HCT116 (cell line): ENCODE results near the gene GSN. TPM values are rescaled to one million over a fixed set of nuclear protein-coding genes. Genes with fewer than 3 reads are reported as not detected.

Experiments
- ATAC-seq: fragments of 200-7000 bp; cut with Tn5 transposase; 2 replicates; pipeline ENCODE4 v1.9.1; 2020; ENCODE audit warnings: mild to moderate bottlenecking, moderate library complexity
- BruUV-seq: library from RNA; stranded (reverse); fragments of 400-500 nt; replicated peaks from 2 replicates; lab custom pipeline; 2021; lab: Mats Ljungman, UMichigan
- CTCF ChIA-PET: fragments of 300-600 bp; sonication (Branson Sonifier 250); formaldehyde crosslinking; loops from one replicate; lab custom pipeline; 2021; ENCODE audit warnings: antibody characterized with exemption; lab: Charles Lee
- POLR2A ChIA-PET: fragments of 300-600, 350-600 bp; sonication (Branson Sonifier 250); formaldehyde crosslinking; loops from one replicate; lab custom pipeline; 2021; ENCODE audit warnings: antibody characterized with exemption; lab: Charles Lee
- RAD21 ChIA-PET, 2 experiments: fragments of 300-600 bp; sonication (Branson Sonifier 250); formaldehyde crosslinking; loops; one replicate each; lab custom pipeline; 2023; ENCODE audit warnings: low total read pairs in 2 of 2; ENCODE audit not compliant: uncharacterized antibody in 2 of 2, unreplicated experiment in 2 of 2, low non-redundant PET in 1 of 2; lab: Charles Lee
- DNase-seq: peaks from one replicate; pipeline ENCODE4 v3.0.0-alpha.2; 2010; ENCODE audit warnings: low read depth, low spot score
- H2AFZ ChIP-seq: fragments of 200-600 bp; shearing (Covaris generic), sonication (generic); 2 replicates; pipeline ENCODE4 v1.6.1; 2017; ENCODE audit warnings: low read depth, mixed run types, mixed read lengths, antibody characterized with exemption, low read length; ENCODE audit not compliant: poor library complexity, severe bottlenecking
- H3K27ac ChIP-seq: 2 replicates; pipeline ENCODE4 v1.5.1; 2012; ENCODE audit warnings: low read depth, low read length
- H3K27me3 ChIP-seq: fragments of 200-600 bp; sonication (generic); 2 replicates; pipeline ENCODE4 v1.6.1; 2016; ENCODE audit warnings: mixed run types, low read length, mixed read lengths; ENCODE audit not compliant: insufficient read depth
- H3K36me3 ChIP-seq, 2 experiments: fragments of 200-500 bp in 1 of 2; fragments of 200-600 bp in 1 of 2; sonication (Bioruptor generic) in 1 of 2; sonication (generic) in 1 of 2; 2 replicates each; pipeline versions ENCODE4 v1.5.1 to v1.6.1; 2014 to 2016; ENCODE audit warnings: low read length in 2 of 2, inconsistent platforms in 1 of 2, mixed read lengths in 1 of 2, mixed run types in 1 of 2; ENCODE audit not compliant: insufficient read depth in 2 of 2, control insufficient read depth in 1 of 2
- H3K4me1 ChIP-seq, 2 experiments: fragments of 200-600 bp in 1 of 2; sonication (generic) in 1 of 2; 2 replicates each; pipeline versions ENCODE4 v1.5.1 to v1.6.1; 2012 to 2017; ENCODE audit warnings: low read length in 2 of 2, inconsistent platforms in 1 of 2, mild to moderate bottlenecking in 1 of 2, mixed read lengths in 1 of 2, mixed run types in 1 of 2, moderate library complexity in 1 of 2; ENCODE audit not compliant: insufficient read depth in 2 of 2, control insufficient read depth in 1 of 2
- H3K4me2 ChIP-seq: fragments of 200-600 bp; sonication (generic); 2 replicates; pipeline ENCODE4 v1.6.1; 2017; ENCODE audit warnings: mixed run types, low read length, mixed read lengths
- H3K4me3 ChIP-seq, 2 experiments: fragments of 200-600 bp in 1 of 2; sonication (generic) in 1 of 2; replicated peaks in 1 of 2; 2 replicates each; pipeline ENCODE4 v1.5.1; 2011 to 2016; ENCODE audit warnings: low read length in 2 of 2, control low read depth in 1 of 2, low read depth in 1 of 2, mild to moderate bottlenecking in 1 of 2, mixed read lengths in 1 of 2, mixed run types in 1 of 2
- H3K79me2 ChIP-seq: fragments of 200-600 bp; sonication (generic); 2 replicates; pipeline ENCODE4 v1.6.1; 2017; ENCODE audit warnings: mild to moderate bottlenecking, mixed run types, low read length, moderate library complexity, mixed read lengths; ENCODE audit not compliant: insufficient read depth
- H3K9ac ChIP-seq: fragments of 200-600 bp; sonication (generic); 2 replicates; pipeline ENCODE4 v1.6.1; 2016; ENCODE audit warnings: low read length, mixed read lengths
- H3K9me2 ChIP-seq: fragments of 200-600 bp; sonication (generic), shearing (Covaris generic); 2 replicates; pipeline ENCODE4 v1.6.1; 2017; ENCODE audit warnings: mixed run types, mild to moderate bottlenecking, moderate library complexity; ENCODE audit not compliant: insufficient read depth
- H3K9me3 ChIP-seq, 2 experiments: fragments of 200-500 bp in 1 of 2; fragments of 200-600 bp in 1 of 2; sonication (Bioruptor generic) in 1 of 2; sonication (generic) in 1 of 2; 2 replicates each; pipeline ENCODE4 v1.6.1; 2014 to 2017; ENCODE audit warnings: low read length in 2 of 2, mixed read lengths in 2 of 2, inconsistent platforms in 1 of 2, low read depth in 1 of 2, mild to moderate bottlenecking in 1 of 2, mixed run types in 1 of 2, moderate library complexity in 1 of 2; ENCODE audit not compliant: control insufficient read depth in 1 of 2, insufficient read depth in 1 of 2
- H4K20me1 ChIP-seq: fragments of 200-600 bp; sonication (generic), shearing (Covaris generic); 2 replicates; pipeline ENCODE4 v1.6.1; 2017; ENCODE audit warnings: mixed run types, mild to moderate bottlenecking, moderate library complexity; ENCODE audit not compliant: insufficient read depth
- ATF3 ChIP-seq: IDR thresholded peaks from 2 replicates; pipeline ENCODE4 v1.6.1; 2012
- CEBPB ChIP-seq: IDR thresholded peaks from 2 replicates; pipeline ENCODE4 v1.6.1; 2012; ENCODE audit warnings: low read depth
- ELF1 ChIP-seq: IDR thresholded peaks from 2 replicates; pipeline ENCODE4 v1.6.1; 2012; ENCODE audit warnings: low read depth, borderline replicate concordance
- EZH2 ChIP-seq: fragments of 200-600 bp; sonication (generic); IDR thresholded peaks from 2 replicates; pipeline ENCODE4 v1.6.1; 2017; ENCODE audit warnings: antibody characterized with exemption, mixed run types
- FOSL1 ChIP-seq: IDR thresholded peaks from 2 replicates; pipeline ENCODE4 v1.6.1; 2012; ENCODE audit warnings: low read depth
- MAX ChIP-seq: IDR thresholded peaks from 2 replicates; pipeline ENCODE4 v1.6.1; 2012
- POLR2AphosphoS5 ChIP-seq: IDR thresholded peaks from 2 replicates; pipeline ENCODE4 v1.6.1; 2011; ENCODE audit warnings: mild to moderate bottlenecking, low read depth, low read length, moderate library complexity
- REST ChIP-seq: IDR thresholded peaks from 2 replicates; pipeline ENCODE4 v1.6.1; 2012; ENCODE audit warnings: low read depth
- SP1 ChIP-seq: IDR thresholded peaks from 2 replicates; pipeline ENCODE4 v1.6.1; 2012; ENCODE audit warnings: low read depth
- SRF ChIP-seq: IDR thresholded peaks from 2 replicates; pipeline ENCODE4 v1.6.1; 2012; ENCODE audit warnings: low read depth
- TCF7L2 ChIP-seq: IDR thresholded peaks from 2 replicates; pipeline ENCODE4 v1.7.0; 2011; ENCODE audit warnings: borderline replicate concordance, inconsistent platforms; ENCODE audit not compliant: insufficient read depth, insufficient read length; ENCODE audit errors: extremely low read depth
- ZBTB33 ChIP-seq: IDR thresholded peaks from 2 replicates; pipeline ENCODE4 v1.6.1; 2011; ENCODE audit warnings: mild to moderate bottlenecking, low read length, moderate library complexity; ENCODE audit not compliant: insufficient replicate concordance; ENCODE audit errors: extremely low read depth
- intact Hi-C: fragments of 100-400 bp; cut with micrococcal nuclease; formaldehyde crosslinking; loops from 2 replicates; pipeline ENCODE4 v1.10.0; 2022
- total RNA-seq: library from RNA; stranded (reverse); gene quantifications from one replicate; pipeline ENCODE4 v1.2.1, GENCODE V29; 2021; ENCODE audit not compliant: unreplicated experiment

The GSN gene
- total RNA-seq, 1 experiment from 2014 or later, result 71.3 TPM

- no peak for TF ChIP-seq REST
- TF ChIP-seq SRF, result no peak
- no peak for TF ChIP-seq CEBPB
- TF ChIP-seq ELF1, result no peak
- no peak for TF ChIP-seq TCF7L2
- no peak for TF ChIP-seq SP1
Measured at GRCh38 chr9:121296213-121297127, 28.5 kb downstream of the GSN start (continued).

GRCh38 chr9:121297389-121297788, 29.4 kb downstream of the GSN start:
- Histone ChIP-seq H2AFZ (no peak overlapping the region), H3K4me1 (peaks cover 16 to 25% of the 10 kb centered on the region in 2 experiments; a peak in 3 of 4 replicates), H3K27ac (no peak overlapping the region), H3K36me3 (no peaks in the 10 kb centered on the region), H3K4me3 (no peak overlapping the region), H3K9me3 (no peaks in the 10 kb centered on the region), H3K79me2 (no peaks in the 10 kb centered on the region), H3K9ac (no peak overlapping the region), H3K9me2 (no peaks in the 10 kb centered on the region), H3K27me3 (no peaks in the 10 kb centered on the region), H4K20me1 (no peaks in the 10 kb centered on the region), H3K4me2 (no peak overlapping the region)
- DNase-seq (no peak), ATAC-seq (no peak)
- intact Hi-C loops, result no loop called here
- ChIA-PET POLR2A (interaction anchor here (0.9 kb wide), 1 partner anchor 10 kb away, joined by 3 read pairs; no protein-coding TSS in a partner anchor), RAD21 (no interaction called here), CTCF (interaction anchor here (1.2 to 2.3 kb wide), 4 partner anchors 10 to 84 kb away, joined by 3 to 12 read pairs (median 4); no protein-coding TSS in a partner anchor)
- TF ChIP-seq EZH2 (no peak), TCF7L2 (no peak), MAX (no peak), REST (no peak), SRF (no peak), FOSL1 (no peak), ZBTB33 (no peak), POLR2AphosphoS5 (no peak), ATF3 (no peak)
- no TSS peak for BruUV-seq
